ENCODE measurements around the gene NCOA6.
"Not testable (repeated sequence)": the region's sequence is repeated elsewhere in the genome, so short reads cannot be mapped to it uniquely, and the experiment has no call there.

GRCh38 chr20:34722560-34722959 is 102.9 kb downstream of the NCOA6 start:
- not testable (repeated sequence) for TF ChIP-seq CTCF (conservative IDR thresholded peaks at IDR 0.05; ENCODE audit: low read depth, low read length); EZH2 (IDR thresholded peaks at IDR 0.05; ENCODE audit: low read length, unreplicated experiment)

Measured in PC-3 (cell line).